RPMI7951 (cell line): Measurements from ENCODE around the gene GLDN. TPM values are rescaled to one million over a fixed set of nuclear protein-coding genes. Genes with fewer than 3 reads are reported as not detected.

Experiments
- DNase-seq: peaks from one replicate; pipeline ENCODE4 v3.0.0-alpha.2; 2012; ENCODE audit warnings: low read depth
- total RNA-seq: library from RNA; depleted of rRNA; stranded (reverse); fragments of >200 nt; shearing (Covaris generic); gene quantifications from 2 replicates; pipeline ENCODE4 v1.2.3, GENCODE V29; 2014

The GLDN gene
- total RNA-seq, 1 experiment from 2014 or later: 0.48 TPM

- no peak for DNase-seq
Measured at GRCh38 chr15:51322621-51323296, 18.7 kb upstream of the GLDN start.

- no peak for DNase-seq
Measured at GRCh38 chr15:51323749-51324148, 17.7 kb upstream of the GLDN start.

- no peak for DNase-seq
Measured at GRCh38 chr15:51325167-51325566, 16.3 kb upstream of the GLDN start.

GRCh38 chr15:51327081-51327480, 14.4 kb upstream of the GLDN start:
- no peak for DNase-seq

DNA sequence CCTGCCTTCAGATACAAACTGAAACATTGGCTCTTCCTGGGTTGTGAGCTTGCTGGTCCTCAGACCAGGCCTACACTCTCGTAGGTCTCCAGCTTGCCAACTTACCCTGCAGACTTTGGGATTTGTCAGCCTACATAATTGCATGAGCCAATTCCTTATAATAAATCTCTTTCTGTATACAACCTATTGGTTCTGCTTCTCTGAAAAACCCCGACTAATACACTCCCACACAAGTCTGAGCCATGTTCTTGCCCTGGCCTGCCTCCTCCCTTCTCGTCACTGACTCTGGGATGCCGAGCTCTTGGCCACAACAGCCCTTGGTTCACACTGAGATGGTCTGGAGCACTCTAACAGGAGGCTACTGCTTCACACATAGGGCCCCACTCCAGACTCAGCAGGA, 12.5 kb upstream of the GLDN start:
- no peak for DNase-seq

DNA sequence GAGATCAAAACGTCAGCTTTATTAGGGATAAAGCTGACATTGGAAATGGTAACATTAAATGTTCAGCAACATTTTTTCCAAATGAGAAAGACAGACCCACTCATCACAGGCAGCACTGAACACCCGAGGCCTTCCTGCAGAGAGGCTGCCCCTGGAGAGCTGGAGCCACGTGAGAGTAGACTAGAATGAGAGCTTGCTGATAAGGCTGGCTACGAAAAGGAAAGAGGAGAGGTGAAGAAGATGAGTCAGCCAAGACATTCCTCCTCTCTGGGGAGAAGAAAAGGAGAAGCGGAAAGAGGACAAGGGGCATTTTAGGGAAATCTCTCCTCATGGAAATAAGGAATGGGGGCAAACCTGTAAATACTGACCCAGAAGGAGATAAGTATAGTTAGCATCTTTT, 10.3 kb upstream of the GLDN start:
- no peak for DNase-seq

GRCh38 chr15:51332206-51333147, 9.0 kb upstream of the GLDN start:
- DNase-seq: no peak

- no peak for DNase-seq
Measured at GRCh38 chr15:51333571-51333970, 7.9 kb upstream of the GLDN start.

GRCh38 chr15:51334011-51334451, 7.4 kb upstream of the GLDN start:
- DNase-seq: no peak

GRCh38 chr15:51335087-51335486, 6.4 kb upstream of the GLDN start:
- no peak for DNase-seq

DNA sequence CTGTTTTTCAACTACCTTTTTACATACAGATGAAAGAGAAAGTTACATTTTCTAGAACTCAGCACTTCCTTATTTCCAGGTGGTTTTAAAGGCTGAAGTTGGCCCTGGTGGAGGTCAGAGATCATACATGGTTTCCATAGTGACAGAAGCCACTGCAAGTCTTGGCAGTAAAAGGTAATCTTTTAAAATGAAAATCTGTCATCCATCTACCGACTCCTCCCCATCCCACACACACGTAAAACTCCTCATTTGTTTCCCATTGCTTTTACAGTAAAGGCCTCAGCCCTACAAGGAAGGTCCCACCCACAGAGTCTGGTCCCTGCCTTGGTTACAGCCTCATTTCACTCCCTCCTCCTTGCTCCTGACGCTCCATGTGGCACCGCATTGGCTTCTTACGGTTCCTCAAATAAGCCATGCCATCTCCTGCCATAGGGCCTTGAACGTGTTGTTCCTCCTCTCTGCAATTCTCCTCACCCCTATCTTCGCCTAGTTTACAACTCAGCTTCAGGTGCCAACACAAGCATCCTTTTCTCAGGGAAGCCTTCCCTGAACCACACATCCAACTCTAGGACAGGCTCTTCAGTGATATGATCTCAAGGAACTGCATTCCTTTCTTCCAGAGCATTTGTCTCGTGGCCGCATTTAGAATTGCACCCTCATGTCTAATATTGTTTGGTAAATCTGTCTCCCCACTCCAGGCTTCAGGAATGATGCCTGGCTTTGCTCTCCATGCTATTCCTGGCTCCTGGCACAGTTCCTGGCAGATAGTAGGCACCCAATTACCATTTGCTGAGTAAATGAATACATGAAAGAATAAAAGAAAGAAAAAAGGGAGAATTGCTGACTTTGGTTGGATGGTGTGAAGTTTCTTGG, 5.7 kb upstream of the GLDN start:
- DNase-seq: no peak

- DNase-seq: no peak
Measured at GRCh38 chr15:51338496-51338895, 3.0 kb upstream of the GLDN start, which contains the start of gene CYP19A1. CYP19A1 (minus strand) TSS chr15:51338596; CDS start chr15:51242912, 95,684 bp downstream.

DNA sequence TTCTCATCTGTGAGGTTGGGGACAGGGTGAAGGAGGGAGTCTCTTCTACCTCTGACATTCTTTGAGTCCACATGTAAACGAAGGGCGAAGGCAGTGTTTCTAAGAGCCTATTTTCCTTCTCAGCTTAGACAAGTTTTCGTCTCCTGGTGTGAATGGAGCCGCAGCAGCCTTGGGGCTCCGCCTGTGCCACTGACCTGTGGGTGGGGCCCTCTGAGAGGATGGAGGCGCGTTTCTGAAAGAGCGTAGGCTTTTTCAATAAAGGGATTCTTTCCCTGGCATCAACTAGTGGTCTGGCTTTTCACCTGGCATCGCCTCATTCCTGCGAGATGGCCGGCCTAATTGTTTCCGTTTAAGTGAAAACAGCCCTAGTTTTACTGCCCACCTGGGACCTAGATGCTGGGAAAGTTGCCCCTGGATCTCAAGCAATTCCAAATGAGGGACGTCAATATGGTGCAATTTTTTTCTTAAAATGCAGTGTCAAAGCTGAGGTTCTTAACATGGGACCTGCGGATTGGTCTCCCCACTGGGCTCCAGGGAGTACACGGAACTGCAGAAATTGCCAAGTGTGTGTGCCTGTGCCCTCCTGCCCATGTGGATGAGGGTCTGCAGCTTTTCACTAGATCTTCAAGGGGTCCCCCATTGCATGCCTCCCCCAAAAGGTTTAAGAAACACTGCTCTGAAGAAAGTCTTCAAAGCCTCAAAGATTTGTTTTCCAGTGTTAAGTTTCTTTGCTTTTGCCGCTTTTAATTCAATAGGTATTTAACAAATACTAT, 958 bp downstream of the GLDN start:
- DNase-seq: no peak

DNA sequence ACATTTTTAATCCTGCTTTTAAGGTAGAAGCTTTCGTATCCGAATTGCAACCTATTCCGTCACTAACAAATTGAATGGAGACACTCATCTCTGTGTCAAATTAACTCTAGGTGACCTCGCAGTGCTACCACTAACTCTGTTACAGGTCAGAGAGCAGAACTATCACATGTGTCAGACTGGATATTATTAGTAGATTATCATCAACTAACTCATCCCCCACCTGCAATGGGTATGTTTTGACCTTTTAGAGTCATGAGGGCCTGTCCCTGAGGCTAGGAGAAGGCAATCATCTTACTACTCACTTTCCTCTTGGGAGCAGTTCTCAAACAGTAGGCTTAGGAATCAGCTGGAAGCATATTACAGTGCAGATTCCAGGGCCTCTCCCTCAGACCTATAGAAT, 2.0 kb downstream of the GLDN start:
- DNase-seq: no peak

DNA sequence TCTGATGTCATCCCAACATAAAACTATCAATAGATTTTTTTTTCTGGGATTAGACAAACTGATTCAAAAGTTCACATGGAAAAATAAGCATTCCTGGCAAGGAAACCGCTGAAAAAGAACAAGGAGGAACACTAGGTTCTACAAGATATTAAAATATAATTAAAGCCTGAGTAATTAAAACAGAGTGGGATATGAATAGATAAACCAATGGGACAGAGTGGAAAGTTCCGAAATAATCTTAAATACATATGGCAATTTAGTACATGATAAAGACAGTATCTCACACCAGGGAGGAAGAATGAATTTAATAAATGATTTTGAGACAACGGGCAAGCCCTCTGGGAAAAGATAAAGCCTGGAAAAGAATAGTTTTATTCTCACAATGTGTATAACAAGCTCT, 4.7 kb downstream of the GLDN start:
- no peak for DNase-seq

DNA sequence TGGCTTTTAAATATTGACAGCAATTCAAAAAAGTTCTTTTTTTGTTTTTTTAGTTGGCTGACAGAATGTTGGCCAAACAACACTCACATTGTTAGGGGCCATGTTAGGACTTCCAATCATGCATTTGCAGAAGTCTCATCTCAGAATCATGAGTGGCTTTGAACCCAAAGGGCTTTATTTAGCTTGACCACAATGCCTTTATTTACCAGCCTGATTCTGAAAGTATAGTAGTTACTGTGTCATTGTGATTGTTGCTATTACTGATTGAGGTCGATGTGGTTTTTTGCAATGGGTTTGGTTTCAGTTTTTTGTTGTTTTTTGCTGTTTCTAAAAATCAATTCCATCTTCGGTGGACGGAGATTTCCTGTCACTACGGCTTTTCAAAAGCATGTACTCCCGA, 7.2 kb downstream of the GLDN start:
- DNase-seq: peak; percentile 23

DNA sequence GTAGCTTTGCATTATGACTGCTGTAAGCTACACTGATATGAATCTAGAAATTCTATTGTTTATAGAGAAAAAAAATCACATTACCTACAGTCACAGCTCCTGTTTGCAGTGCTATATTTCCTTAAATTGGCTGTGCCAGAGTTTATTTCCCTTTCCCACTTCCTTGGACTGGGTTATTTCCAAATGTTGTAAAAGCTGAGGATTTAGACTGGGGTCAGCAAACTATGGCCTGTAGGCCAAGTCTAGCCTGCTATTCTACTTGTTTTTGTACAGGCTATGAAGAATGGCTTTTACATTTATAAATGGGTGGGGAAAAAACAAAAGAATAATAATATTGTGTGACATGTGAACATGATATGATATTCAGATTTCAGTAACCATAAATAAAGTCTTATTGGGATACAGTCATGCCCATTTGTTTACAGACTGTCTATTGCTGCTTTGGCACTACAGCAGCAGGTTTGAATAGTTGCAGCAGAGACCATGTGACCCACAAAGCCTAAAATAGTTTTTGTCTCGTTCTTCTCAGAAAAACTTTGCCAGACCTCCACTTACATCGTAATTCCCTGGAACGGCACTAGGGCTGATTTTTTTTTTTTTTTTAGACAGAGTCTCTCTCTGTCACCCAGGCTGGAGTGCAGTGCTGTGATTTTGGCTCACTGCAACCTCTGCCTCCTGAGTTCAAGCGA, 7.8 kb downstream of the GLDN start:
- DNase-seq: no peak

DNA sequence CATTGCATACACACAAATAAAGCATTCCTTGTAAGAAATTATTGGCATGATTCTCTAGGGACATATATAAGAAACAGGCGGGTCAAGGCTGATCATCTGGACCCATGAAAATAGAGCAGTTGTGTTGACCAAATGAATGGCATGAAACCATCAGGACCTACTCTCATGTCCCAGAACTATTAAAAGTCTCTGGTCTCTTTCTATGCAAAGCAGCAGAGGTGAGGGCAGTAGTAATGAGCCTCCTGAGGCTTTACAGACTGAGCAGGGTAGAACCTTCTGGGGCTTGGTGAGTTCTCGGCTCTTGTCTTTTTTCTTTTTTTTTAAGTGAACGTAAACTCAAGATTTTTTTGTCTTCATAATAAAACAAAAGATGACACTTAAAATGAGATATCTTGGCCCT, 9.3 kb downstream of the GLDN start:
- DNase-seq: no peak

DNA sequence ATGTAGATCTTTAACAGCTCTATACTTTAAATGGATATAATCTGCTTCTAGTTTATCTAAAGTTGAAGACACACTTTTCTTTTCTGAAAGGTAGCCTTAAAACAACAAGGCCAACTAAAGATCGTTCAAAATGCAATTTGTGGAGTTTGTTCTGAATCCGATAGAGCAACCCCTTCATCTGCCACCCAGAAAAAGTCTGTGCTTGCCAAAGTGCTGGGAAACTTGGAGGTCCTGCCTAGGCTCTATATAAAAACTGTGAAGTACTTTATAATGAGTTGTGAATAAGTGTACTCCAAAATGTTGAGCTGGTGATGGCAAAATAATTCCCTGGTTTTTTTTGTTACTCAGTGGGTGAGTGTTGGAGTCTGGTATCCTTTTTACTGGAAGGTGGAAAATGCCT, 12.5 kb downstream of the GLDN start:
- DNase-seq: no peak

- no peak for DNase-seq
Measured at GRCh38 chr15:51355096-51355495, 13.6 kb downstream of the GLDN start.

DNA sequence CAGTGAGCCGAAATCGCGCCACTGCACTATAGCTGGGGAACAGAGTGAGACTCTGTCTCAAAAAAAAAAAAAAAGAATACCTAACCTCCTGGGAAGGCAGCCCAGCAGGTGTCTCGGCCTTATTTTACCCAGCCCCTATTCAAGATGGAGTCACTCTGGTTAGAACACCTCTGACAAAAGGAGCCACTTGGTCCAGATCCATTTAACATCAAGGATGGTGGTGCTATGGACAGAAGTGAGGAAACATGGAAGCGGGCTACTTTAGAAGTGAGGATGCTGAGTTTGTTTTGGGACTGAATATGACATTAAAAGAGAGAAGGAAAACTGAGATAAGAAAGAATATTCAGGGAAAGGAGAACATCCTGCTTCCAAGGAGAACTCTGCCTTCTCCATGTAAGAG, 14.7 kb downstream of the GLDN start:
- DNase-seq: no peak
